H1 (cell line): ENCODE data around the gene PFN4. TPM values are rescaled to one million over a fixed set of nuclear protein-coding genes. Genes with fewer than 3 reads are reported as not detected.

Source experiments
- CTCF ChIA-PET: fragments of 300-600 bp; sonication (Branson Sonifier 250); formaldehyde crosslinking; loops from one replicate; lab custom pipeline; 2021; ENCODE audit not compliant: partially characterized antibody; lab: Charles Lee
- POLR2A ChIA-PET: fragments of 300-600 bp; sonication (Branson Sonifier 250); formaldehyde crosslinking; loops from one replicate; lab custom pipeline; 2021; ENCODE audit warnings: inconsistent platforms; ENCODE audit not compliant: partially characterized antibody; lab: Charles Lee
- DNase-seq, 2 experiments: peaks; one replicate each; pipeline versions ENCODE4 v3.0.0 to v3.0.0-alpha.2; 2010 to 2022; ENCODE audit warnings: low spot score in 2 of 2, low read depth in 1 of 2, mixed read lengths in 1 of 2
- FAIRE-seq: peaks from 2 replicates; lab custom pipeline; 2011; peaks lifted over from hg19 to GRCh38; lab: Jason Lieb, UNC
- H2AFZ ChIP-seq: 2 replicates; pipeline ENCODE4 v1.8.1; 2012; ENCODE audit warnings: low read length, inconsistent platforms
- H2AK5ac ChIP-seq: 2 replicates; pipeline ENCODE4 v1.6.1; 2013; ENCODE audit warnings: low read depth, low read length
- H2BK120ac ChIP-seq: replicated peaks from 2 replicates; pipeline ENCODE3; 2013; ENCODE audit warnings: low read depth, low read length, inconsistent platforms
- H2BK12ac ChIP-seq: 2 replicates; pipeline ENCODE4 v1.6.1; 2013; ENCODE audit warnings: low read depth, low read length
- H2BK15ac ChIP-seq: 2 replicates; pipeline ENCODE4 v1.6.1; 2013; ENCODE audit warnings: low read length
- H2BK20ac ChIP-seq: 2 replicates; pipeline ENCODE4 v1.6.1; 2013; ENCODE audit warnings: low read length
- H2BK5ac ChIP-seq: 2 replicates; pipeline ENCODE4 v1.6.1; 2013; ENCODE audit warnings: low read depth, low read length
- H3K14ac ChIP-seq: 2 replicates; pipeline ENCODE4 v1.6.1; 2013; ENCODE audit warnings: inconsistent platforms; ENCODE audit not compliant: insufficient read length
- H3K18ac ChIP-seq: 2 replicates; pipeline ENCODE4 v1.6.1; 2013; ENCODE audit warnings: low read length; ENCODE audit errors: extremely low read depth
- H3K23ac ChIP-seq: 2 replicates; pipeline ENCODE4 v1.6.1; 2013; ENCODE audit warnings: inconsistent platforms; ENCODE audit not compliant: insufficient read length
- H3K23me2 ChIP-seq: 2 replicates; pipeline ENCODE4 v1.6.1; 2013; ENCODE audit warnings: low read depth, low read length
- H3K27ac ChIP-seq: 2 replicates; pipeline ENCODE4 v1.6.1; 2011; ENCODE audit warnings: low read depth, low read length, inconsistent platforms
- H3K27me3 ChIP-seq, 4 experiments: replicated peaks in 1 of 4; 1 replicate in 1 of 4; 2 replicates in 3 of 4; pipeline versions ENCODE4 v1.6.1 to v1.8.1; 2011 to 2013; ENCODE audit warnings: low read length in 3 of 4, mild to moderate bottlenecking in 3 of 4, inconsistent platforms in 2 of 4, mixed read lengths in 2 of 4, moderate library complexity in 1 of 4; ENCODE audit not compliant: control insufficient read depth in 3 of 4, insufficient read depth in 3 of 4; ENCODE audit errors: extremely low read depth in 1 of 4
- H3K36me3 ChIP-seq, 4 experiments: 2 replicates each; pipeline versions ENCODE4 v1.6.1 to v1.8.1; 2011 to 2013; ENCODE audit warnings: mild to moderate bottlenecking in 4 of 4, low read length in 3 of 4, moderate library complexity in 2 of 4, control low read depth in 1 of 4, inconsistent platforms in 1 of 4; ENCODE audit not compliant: insufficient read depth in 4 of 4, control insufficient read depth in 2 of 4
- H3K4ac ChIP-seq: replicated peaks from 2 replicates; pipeline ENCODE3; 2013; ENCODE audit warnings: low read length, low read depth, mixed read lengths, inconsistent platforms; ENCODE audit not compliant: insufficient read length
- H3K4me1 ChIP-seq, 4 experiments: replicated peaks in 1 of 4; 1 replicate in 1 of 4; 2 replicates in 3 of 4; pipeline versions ENCODE4 v1.6.1 to v1.8.1; 2011 to 2013; ENCODE audit warnings: low read length in 3 of 4, inconsistent platforms in 2 of 4, mixed read lengths in 1 of 4; ENCODE audit not compliant: insufficient read depth in 4 of 4, control insufficient read depth in 3 of 4
- H3K4me2 ChIP-seq, 2 experiments: 2 replicates each; pipeline versions ENCODE4 v1.6.1 to v1.8.1; 2011 to 2013; ENCODE audit warnings: low read depth in 2 of 2, low read length in 2 of 2, control low read depth in 1 of 2, inconsistent platforms in 1 of 2, mild to moderate bottlenecking in 1 of 2; ENCODE audit not compliant: insufficient read depth in 1 of 2
- H3K4me3 ChIP-seq, 4 experiments: fragments of 200-600, 300-600 bp in 1 of 4; sonication (generic), shearing (Covaris generic), sonication (Bioruptor Twin) in 1 of 4; 2 replicates each; pipeline versions ENCODE4 v1.5.1 to v1.8.1; 2011 to 2016; ENCODE audit warnings: low read length in 4 of 4, low read depth in 3 of 4, control low read depth in 2 of 4, inconsistent platforms in 2 of 4, mild to moderate bottlenecking in 2 of 4, mixed read lengths in 1 of 4, moderate library complexity in 1 of 4; ENCODE audit not compliant: insufficient read depth in 2 of 4; ENCODE audit errors: extremely low read depth in 1 of 4
- H3K56ac ChIP-seq: replicated peaks from 2 replicates; pipeline ENCODE3; 2013; ENCODE audit warnings: low read depth, mild to moderate bottlenecking, mixed read lengths, low read length, inconsistent platforms; ENCODE audit not compliant: insufficient read length
- H3K79me1 ChIP-seq: 2 replicates; pipeline ENCODE4 v1.6.1; 2013; ENCODE audit warnings: low read depth, low read length, control low read depth
- H3K79me2 ChIP-seq, 2 experiments: 2 replicates each; pipeline versions ENCODE4 v1.6.1 to v1.8.1; 2012 to 2013; ENCODE audit warnings: low read length in 2 of 2, mild to moderate bottlenecking in 2 of 2, inconsistent platforms in 1 of 2; ENCODE audit not compliant: insufficient read depth in 2 of 2, control insufficient read depth in 1 of 2
- H3K9ac ChIP-seq, 4 experiments: replicated peaks in 1 of 4; 1 replicate in 1 of 4; 2 replicates in 3 of 4; pipeline versions ENCODE4 v1.6.1 to v1.8.1; 2011 to 2013; ENCODE audit warnings: low read depth in 3 of 4, low read length in 3 of 4, control low read depth in 2 of 4, mild to moderate bottlenecking in 2 of 4, moderate library complexity in 2 of 4, inconsistent platforms in 1 of 4; ENCODE audit errors: extremely low read depth in 1 of 4
- H3K9me3 ChIP-seq, 2 experiments: 2 replicates each; pipeline versions ENCODE4 v1.6.1 to v1.8.1; 2012 to 2013; ENCODE audit warnings: mild to moderate bottlenecking in 2 of 2, moderate library complexity in 2 of 2, control low read depth in 1 of 2, inconsistent platforms in 1 of 2, low read depth in 1 of 2, low read length in 1 of 2, mixed read lengths in 1 of 2; ENCODE audit not compliant: insufficient read depth in 2 of 2
- H4K20me1 ChIP-seq, 2 experiments: replicated peaks in 1 of 2; 2 replicates each; pipeline versions ENCODE3 to v1.8.1; 2011 to 2013; ENCODE audit warnings: inconsistent platforms in 2 of 2, low read length in 2 of 2, mild to moderate bottlenecking in 1 of 2; ENCODE audit not compliant: insufficient read depth in 2 of 2, control insufficient read depth in 1 of 2
- H4K5ac ChIP-seq: 2 replicates; pipeline ENCODE4 v1.6.1; 2013; ENCODE audit warnings: low read length, low read depth, mixed read lengths, inconsistent platforms; ENCODE audit not compliant: insufficient read length
- H4K8ac ChIP-seq: 2 replicates; pipeline ENCODE4 v1.8.0; 2013; ENCODE audit warnings: mild to moderate bottlenecking, moderate library complexity, low read length, inconsistent platforms; ENCODE audit not compliant: insufficient read depth; ENCODE audit errors: extremely low read depth
- H4K91ac ChIP-seq: replicated peaks from 2 replicates; pipeline ENCODE3; 2013; ENCODE audit warnings: low read length, mixed read lengths, inconsistent platforms; ENCODE audit not compliant: insufficient read length
- ASH2L ChIP-seq: fragments of 200-600, 300-600 bp; sonication (generic); IDR thresholded peaks from one replicate; pipeline ENCODE4 v1.7.1; 2017; ENCODE audit warnings: low read length
- FOSL1 ChIP-seq: IDR thresholded peaks from 2 replicates; pipeline ENCODE4 v1.6.1; 2011; ENCODE audit warnings: mild to moderate bottlenecking, low read depth, low read length, moderate library complexity; ENCODE audit not compliant: insufficient read depth
- MAFK ChIP-seq: IDR thresholded peaks from 2 replicates; pipeline ENCODE4 v1.6.1; 2012; ENCODE audit warnings: low read depth, mild to moderate bottlenecking, improper control_type of control experiment, low read length
- MAX ChIP-seq: IDR thresholded peaks from 2 replicates; pipeline ENCODE4 v1.6.1; 2012; ENCODE audit warnings: inconsistent platforms
- NANOG ChIP-seq: IDR thresholded peaks from 2 replicates; pipeline ENCODE4 v1.6.1; 2011; ENCODE audit warnings: low read length, low read depth, mild to moderate bottlenecking, inconsistent platforms; ENCODE audit not compliant: insufficient read depth, poor library complexity, severe bottlenecking
- POLR2A ChIP-seq, 2 experiments: IDR thresholded peaks; 1 replicate in 1 of 2; 2 replicates in 1 of 2; pipeline ENCODE4 v1.6.1; 2011; ENCODE audit warnings: low read depth in 2 of 2, low read length in 2 of 2, mild to moderate bottlenecking in 2 of 2; ENCODE audit errors: control extremely low read depth in 1 of 2
- RNF2 ChIP-seq: fragments of 200-900, 300-1000 bp; sonication (generic); IDR thresholded peaks from 2 replicates; pipeline ENCODE4 v1.7.1; 2016; ENCODE audit warnings: borderline replicate concordance, low read depth, mild to moderate bottlenecking, antibody characterized with exemption, low read length; ENCODE audit not compliant: poor library complexity, severe bottlenecking; ENCODE audit errors: missing control alignments
- SRF ChIP-seq: IDR thresholded peaks from 2 replicates; pipeline ENCODE4 v1.6.1; 2011; ENCODE audit warnings: mild to moderate bottlenecking, low read depth, low read length, moderate library complexity
- WGBS, 2 experiments: shearing (Covaris generic) in 1 of 2; methylation state at CpG; one replicate each; pipeline versions ENCODE4 v1.1.6 to v1.1.7; 2013 to 2015; ENCODE audit warnings: low lambda C conversion rate in 2 of 2, mixed read lengths in 2 of 2, inconsistent platforms in 1 of 2, low coverage in 1 of 2, missing lambda C conversion rate in 1 of 2; ENCODE audit not compliant: insufficient replicate concordance in 2 of 2, insufficient coverage in 1 of 2, insufficient read length in 1 of 2; ENCODE audit errors: extremely low coverage in 1 of 2, missing lambda C conversion rate in 1 of 2; 5-methylcytosine and 5-hydroxymethylcytosine counted together
- polyA plus RNA-seq, 7 experiments: library from polyadenylated mRNA; depleted of rRNA in 3 of 7; stranded (reverse) in 5 of 7; unstranded in 2 of 7; fragments of >200 nt in 5 of 7; fragments of 200-250 nt in 2 of 7; gene quantifications; 1 replicate in 5 of 7; 2 replicates in 1 of 7; 4 replicates in 1 of 7; pipeline versions ENCODE4 v1.2.1 to v1.2.3, GENCODE V29; 2011 to 2013; ENCODE audit warnings: missing spikeins in 2 of 7, mixed read lengths in 2 of 7
- total RNA-seq: library from RNA; stranded (reverse); fragmentation: NEBNext Ultra II Directional; extraction: Animal tissue kit (Norgen Biotek cat#: 25700); gene quantifications from 2 replicates; pipeline ENCODE4 v1.2.1, GENCODE V29; 2021

PFN4 gene
- total and polyA plus RNA-seq, 2 of the 8 experiments (the other 6 are each of a cell fraction or from before 2014, with no cell fraction given): not detected

GRCh38 chr2:24088821-24089359 is 34.2 kb downstream of the PFN4 start:
- H4K5ac ChIP-seq: no peak overlapping the region
- H3K27me3 ChIP-seq: no peaks in the 10 kb centered on the region
- no peak overlapping the region for H2AFZ ChIP-seq
- H4K91ac ChIP-seq: no peak overlapping the region
- H3K36me3 ChIP-seq: no peaks in the 10 kb centered on the region
- TF ChIP-seq MAX (no peak), MAFK (no peak), NANOG (no peak), SRF (no peak), ASH2L (no peak), FOSL1 (no peak), POLR2A (IDR thresholded peaks at IDR 0.05; ENCODE audit: control extremely low read depth in 1 of 2, low read depth in 2 of 2, low read length in 2 of 2) (no peak), RNF2 (no peak)
- H2BK15ac ChIP-seq: no peak overlapping the region
- FAIRE-seq (no peak), DNase-seq (no peak)
- H3K79me2 ChIP-seq: no peaks in the 10 kb centered on the region
- peaks cover 8% of the 10 kb centered on the region for H3K23me2 ChIP-seq
- no peak overlapping the region for H3K27ac ChIP-seq
- no peak overlapping the region for H4K8ac ChIP-seq
- H3K79me1 ChIP-seq: no peaks in the 10 kb centered on the region
- H3K56ac ChIP-seq: no peak overlapping the region
- H3K4me2 ChIP-seq: no peak overlapping the region
- H2BK20ac ChIP-seq: no peak overlapping the region
- H3K9ac ChIP-seq: no peak overlapping the region
- no peaks in the 10 kb centered on the region for H4K20me1 ChIP-seq
- H2AK5ac ChIP-seq: no peak overlapping the region
- H3K9me3 ChIP-seq: no peaks in the 10 kb centered on the region
- no peak overlapping the region for H2BK120ac ChIP-seq
- H2BK12ac ChIP-seq: no peak overlapping the region
- no peak overlapping the region for H3K23ac ChIP-seq
- no peak overlapping the region for H3K18ac ChIP-seq
- no peak overlapping the region for H2BK5ac ChIP-seq
- ChIA-PET POLR2A (interaction anchor here (0.6 kb wide), 1 partner anchor 209 kb away, joined by 3 read pairs; no protein-coding TSS in a partner anchor), CTCF (interaction anchor here (3.3 kb wide), 1 partner anchor 25 kb away, joined by 8 read pairs; no protein-coding TSS in a partner anchor)
- WGBS, 2 experiments: 62% methylated on average over 2 of the region's 2 CpGs; no CpG with 5 or more reads in 1 of the 2 experiments
- H3K4me1 ChIP-seq: peaks cover 2 to 6% (median 6%) of the 10 kb centered on the region in 4 experiments; a peak in 6 of 7 replicates
- no peak overlapping the region for H3K14ac ChIP-seq
- no peak overlapping the region for H3K4me3 ChIP-seq
- no peak overlapping the region for H3K4ac ChIP-seq
